Ovary (tissue), 3 donors: Measurements from ENCODE around the gene DHX9.

ENCODE experiments used
- CTCF ChIP-seq, 3 donors: fragments of 450-650 bp in 2 of 3; fragments of 200-600 bp in 1 of 3; IDR thresholded peaks; one replicate each; pipeline versions ENCODE4 v1.5.1 to v1.8.0; 2016 to 2022; ENCODE audit warnings: antibody characterized with exemption in 3 of 3, mild to moderate bottlenecking in 1 of 3
- EP300 ChIP-seq: sonication (generic); formaldehyde crosslinking; IDR thresholded peaks from one replicate; pipeline ENCODE4 v1.6.1; 2017; ENCODE audit warnings: antibody characterized with exemption
- POLR2A ChIP-seq: fragments of 450-650 bp; IDR thresholded peaks from one replicate; pipeline ENCODE4 v1.6.1; 2017; ENCODE audit warnings: antibody characterized with exemption, mild to moderate bottlenecking, moderate library complexity
- donor health status: DM: no; HTN: no; CAD: no.

- TF ChIP-seq POLR2A (no peak), CTCF (IDR thresholded peaks at IDR 0.05) (no peak), EP300 (no peak)
Measured at GRCh38 chr1:182910143-182910542, 71.0 kb downstream of the DHX9 start.
